Omental fat pad (tissue), 4 donors: Measurements from ENCODE around the gene ZSCAN10. TPM values are rescaled to one million over a fixed set of nuclear protein-coding genes. Genes with fewer than 3 reads are reported as not detected.

ENCODE experiments used
- ATAC-seq: fragments of 150-250 bp; one replicate; pipeline ENCODE4 v1.9.1; 2016; ENCODE audit warnings: mild to moderate bottlenecking, moderate library complexity; ENCODE audit not compliant: low FRiP score
- DNase-seq: peaks from one replicate; pipeline ENCODE4 v3.0.0-alpha.2; 2019; ENCODE audit warnings: low spot score
- total RNA-seq, 4 donors: library from RNA; depleted of rRNA; stranded (reverse); fragments of >200 nt; gene quantifications; one replicate each; pipeline ENCODE4 v1.1.0, GENCODE V29; 2016
- TF ChIP-seq, protein P1 (sequence below), 3 donors: fragments of 450-650 bp; IDR thresholded peaks; one replicate each; pipeline ENCODE4 v1.5.1; 2016 to 2017; ENCODE audit warnings: antibody characterized with exemption in 3 of 3, mild to moderate bottlenecking in 3 of 3, moderate library complexity in 2 of 3

The ZSCAN10 gene
- total RNA-seq, 4 donors from 2014 or later, result 0.28 TPM; not detected in 3

GRCh38 chr16:3121851-3122467 is 22.9 kb upstream of the ZSCAN10 start:
- no peak for ATAC-seq
- TF ChIP-seq, protein P1, sequence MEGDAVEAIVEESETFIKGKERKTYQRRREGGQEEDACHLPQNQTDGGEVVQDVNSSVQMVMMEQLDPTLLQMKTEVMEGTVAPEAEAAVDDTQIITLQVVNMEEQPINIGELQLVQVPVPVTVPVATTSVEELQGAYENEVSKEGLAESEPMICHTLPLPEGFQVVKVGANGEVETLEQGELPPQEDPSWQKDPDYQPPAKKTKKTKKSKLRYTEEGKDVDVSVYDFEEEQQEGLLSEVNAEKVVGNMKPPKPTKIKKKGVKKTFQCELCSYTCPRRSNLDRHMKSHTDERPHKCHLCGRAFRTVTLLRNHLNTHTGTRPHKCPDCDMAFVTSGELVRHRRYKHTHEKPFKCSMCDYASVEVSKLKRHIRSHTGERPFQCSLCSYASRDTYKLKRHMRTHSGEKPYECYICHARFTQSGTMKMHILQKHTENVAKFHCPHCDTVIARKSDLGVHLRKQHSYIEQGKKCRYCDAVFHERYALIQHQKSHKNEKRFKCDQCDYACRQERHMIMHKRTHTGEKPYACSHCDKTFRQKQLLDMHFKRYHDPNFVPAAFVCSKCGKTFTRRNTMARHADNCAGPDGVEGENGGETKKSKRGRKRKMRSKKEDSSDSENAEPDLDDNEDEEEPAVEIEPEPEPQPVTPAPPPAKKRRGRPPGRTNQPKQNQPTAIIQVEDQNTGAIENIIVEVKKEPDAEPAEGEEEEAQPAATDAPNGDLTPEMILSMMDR (IDR thresholded peaks at IDR 0.05), result no peak

DNA sequence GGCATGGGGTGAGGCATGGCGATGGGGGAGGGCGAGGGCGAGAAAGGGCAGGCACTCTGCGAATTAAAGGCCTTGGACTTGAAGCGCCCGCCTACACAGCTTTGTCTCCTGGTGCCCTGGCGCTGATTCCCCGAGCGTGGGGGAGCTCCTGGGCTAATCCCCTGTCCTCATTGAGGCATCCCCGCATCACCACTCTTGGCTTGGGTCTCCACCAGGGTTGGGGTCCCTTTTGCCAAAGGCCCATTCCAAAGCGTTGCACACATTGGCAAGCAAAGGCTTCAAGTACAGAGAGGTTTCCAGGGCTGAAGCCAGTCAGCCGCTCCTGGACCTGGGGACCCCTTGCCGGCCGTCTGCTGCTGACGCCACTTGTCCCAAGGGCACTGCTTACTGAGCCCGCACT is 21.3 kb upstream of the ZSCAN10 start:
- ATAC-seq, result no peak
- TF ChIP-seq, protein P1 (IDR thresholded peaks at IDR 0.05), result no peak
- DNase-seq, result no peak

More at GRCh38 chr16:3121851-3122467, 22.9 kb upstream of the ZSCAN10 start:
- DNase-seq, result no peak

- TF ChIP-seq, protein P1 (IDR thresholded peaks at IDR 0.05), result no peak
- DNase-seq, result no peak
- no peak for ATAC-seq
Measured at GRCh38 chr16:3119701-3120408, 20.8 kb upstream of the ZSCAN10 start.

GRCh38 chr16:3119286-3119685 is 20.2 kb upstream of the ZSCAN10 start:
- DNase-seq (no peak), ATAC-seq (no peak)
- TF ChIP-seq, protein P1 (IDR thresholded peaks at IDR 0.05), result no peak

GRCh38 chr16:3118846-3119245 is 19.8 kb upstream of the ZSCAN10 start:
- TF ChIP-seq, protein P1 (IDR thresholded peaks at IDR 0.05), result no peak
- ATAC-seq, result no peak
- no peak for DNase-seq

DNA sequence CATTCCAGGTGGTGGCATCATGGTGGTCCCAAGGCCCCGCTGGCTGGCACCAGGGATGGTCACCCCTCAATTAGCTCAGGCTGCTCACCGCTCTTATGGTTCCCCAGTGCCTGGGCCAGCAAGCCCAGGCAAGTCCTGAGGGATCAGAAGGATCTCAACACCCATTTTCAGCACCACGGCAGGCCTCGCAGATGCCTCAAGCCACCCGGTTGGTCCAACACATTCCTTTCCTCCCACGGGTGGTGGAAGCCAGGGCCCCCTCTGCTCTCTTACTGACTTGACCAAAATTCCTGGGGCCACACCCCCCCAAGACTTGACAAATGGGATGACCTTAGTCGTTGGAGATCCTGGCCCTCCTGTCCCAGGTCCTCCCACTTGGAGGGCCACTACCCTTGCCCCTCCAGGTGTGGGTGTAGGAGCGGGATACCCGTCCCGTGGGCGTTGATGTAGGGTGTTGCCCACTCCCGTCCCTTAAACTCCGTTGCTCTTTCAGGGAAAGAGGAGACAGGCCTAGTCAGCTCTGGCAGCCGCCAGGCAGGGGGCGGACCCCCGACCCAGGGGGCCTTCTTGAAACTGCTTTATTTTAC is 19.2 kb upstream of the ZSCAN10 start:
- DNase-seq (no peak), ATAC-seq (no peak)
- TF ChIP-seq, protein P1 (IDR thresholded peaks at IDR 0.05), result no peak
